Caco-2 (cell line): Measurements from ENCODE around the gene FNDC5. TPM values are rescaled to one million over a fixed set of nuclear protein-coding genes. Genes with fewer than 3 reads are reported as not detected.

ENCODE experiments used
- BruUV-seq: library from RNA; stranded (reverse); fragments of 400-500 nt; replicated peaks from 2 replicates; lab custom pipeline; 2021; lab: Mats Ljungman, UMichigan
- CTCF ChIA-PET: fragments of 300-600 bp; sonication (Branson Sonifier 250); formaldehyde crosslinking; loops from one replicate; lab custom pipeline; 2022; ENCODE audit warnings: antibody characterized with exemption; lab: Charles Lee
- POLR2A ChIA-PET: fragments of 300-600 bp; sonication (Branson Sonifier 250); formaldehyde crosslinking; loops from one replicate; lab custom pipeline; 2022; ENCODE audit warnings: antibody characterized with exemption; lab: Charles Lee
- DNase-seq, 2 experiments: peaks; one replicate each; pipeline versions ENCODE4 v3.0.0 to v3.0.0-alpha.2; 2020 to 2022
- H3K27me3 ChIP-seq: replicated peaks from 2 replicates; pipeline ENCODE4 v1.6.0; 2011; ENCODE audit warnings: low read length; ENCODE audit not compliant: control insufficient read depth, insufficient read depth
- H3K36me3 ChIP-seq: 2 replicates; pipeline ENCODE4 v1.5.1; 2011; ENCODE audit warnings: low read length; ENCODE audit not compliant: control insufficient read depth, insufficient read depth
- H3K4me1 ChIP-seq: fragments of 250-450 bp; sonication (Bioruptor Pico); 2 replicates; pipeline ENCODE4 v1.5.1; 2020; ENCODE audit warnings: mild to moderate bottlenecking
- H3K4me3 ChIP-seq: 2 replicates; pipeline ENCODE4 v1.5.1; 2011; ENCODE audit warnings: low read depth, mild to moderate bottlenecking, control low read depth, low read length
- H3K9me3 ChIP-seq: fragments of 250-450 bp; sonication (Bioruptor Pico); 2 replicates; pipeline ENCODE4 v1.5.1; 2020; ENCODE audit warnings: mild to moderate bottlenecking, moderate library complexity
- H3K27ac Mint-ChIP-seq: one replicate; pipeline ENCODE4 v1.8.0; 2022; ENCODE audit warnings: mixed read lengths; ENCODE audit not compliant: unreplicated experiment
- H3K27me3 Mint-ChIP-seq: one replicate; pipeline ENCODE4 v1.8.0; 2022; ENCODE audit warnings: mixed read lengths; ENCODE audit not compliant: insufficient read depth, unreplicated experiment
- H3K36me3 Mint-ChIP-seq: one replicate; pipeline ENCODE4 v1.8.0; 2022; ENCODE audit warnings: mild to moderate bottlenecking, mixed read lengths; ENCODE audit not compliant: insufficient read depth, unreplicated experiment
- H3K4me1 Mint-ChIP-seq: one replicate; pipeline ENCODE4 v1.8.0; 2022; ENCODE audit warnings: low read depth, mixed read lengths; ENCODE audit not compliant: unreplicated experiment
- H3K4me3 Mint-ChIP-seq: one replicate; pipeline ENCODE4 v1.8.0; 2022; ENCODE audit warnings: mild to moderate bottlenecking, moderate library complexity, mixed read lengths; ENCODE audit not compliant: unreplicated experiment
- H3K9me3 Mint-ChIP-seq: one replicate; pipeline ENCODE4 v1.8.0; 2022; ENCODE audit warnings: mixed read lengths; ENCODE audit not compliant: unreplicated experiment
- intact Hi-C: fragments of 100-400 bp; cut with micrococcal nuclease; formaldehyde crosslinking; loops from one replicate; pipeline ENCODE4 v1.10.0; 2022; ENCODE audit not compliant: unreplicated experiment
- total RNA-seq: library from RNA; stranded (reverse); gene quantifications from 2 replicates; pipeline ENCODE4 v1.2.3, GENCODE V29; 2022
- TF ChIP-seq, protein P1 (sequence below), 2 experiments: fragments of 200-600 bp in 1 of 2; IDR thresholded peaks; 1 replicate in 1 of 2; 2 replicates in 1 of 2; pipeline versions ENCODE4 v1.5.1 to v1.8.0; 2011 to 2022; ENCODE audit warnings: antibody characterized with exemption in 1 of 2, control low read depth in 1 of 2, inconsistent platforms in 1 of 2, low read depth in 1 of 2, low read length in 1 of 2, mild to moderate bottlenecking in 1 of 2, moderate library complexity in 1 of 2; ENCODE audit not compliant: insufficient read depth in 1 of 2, severe bottlenecking in 1 of 2, unreplicated experiment in 1 of 2

Gene FNDC5
- total RNA-seq, 1 experiment from 2014 or later: 1.1 TPM

DNA sequence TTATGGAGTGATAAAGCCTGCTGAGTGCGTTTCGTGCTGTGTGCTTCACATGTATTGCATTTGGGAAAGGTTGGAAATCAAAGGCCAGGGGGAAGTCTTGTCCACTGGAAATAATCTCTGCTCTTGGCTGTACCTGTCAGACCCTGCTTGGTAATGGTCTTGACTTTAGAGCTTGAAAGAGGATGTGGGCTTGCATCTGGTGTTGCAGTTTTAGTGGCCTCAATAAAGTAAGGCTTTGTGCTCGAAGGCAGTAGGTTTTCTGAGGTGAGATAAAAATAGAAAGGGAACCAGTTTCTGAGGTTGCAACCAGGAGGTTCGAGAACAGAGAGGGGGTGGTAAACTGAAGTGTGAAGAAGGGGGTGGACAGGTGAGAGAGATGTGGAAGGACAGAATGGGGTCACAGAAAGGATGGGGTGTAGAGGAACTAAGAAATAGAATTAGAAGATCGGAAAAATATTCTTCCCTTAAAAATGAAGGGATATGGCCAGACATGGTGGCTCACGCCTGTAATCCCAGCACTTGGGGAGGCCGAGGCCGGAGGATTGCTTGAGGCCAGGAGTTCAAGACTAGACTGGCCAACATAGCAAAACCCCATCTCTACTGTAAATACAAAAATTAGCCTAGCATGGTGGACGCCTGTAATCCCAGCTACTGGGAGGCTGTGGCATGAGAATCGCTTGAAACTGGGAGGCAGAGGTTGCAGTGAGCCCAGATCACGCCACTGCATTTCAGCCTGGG, 51.7 kb downstream of the FNDC5 start:
- Mint-ChIP-seq H3K27ac (peak overlapping the region; percentile 93), H3K27me3 (no peaks in the 10 kb centered on the region), H3K36me3 (peaks cover 35% of the 10 kb centered on the region), H3K4me3 (peak overlapping the region; percentile 95), H3K4me1 (peaks cover 11% of the 10 kb centered on the region), H3K9me3 (no peaks in the 10 kb centered on the region)
- Histone ChIP-seq H3K4me3 (peak overlapping the region; percentile 86), H3K27me3 (no peaks in the 10 kb centered on the region), H3K36me3 (no peaks in the 10 kb centered on the region), H3K4me1 (peaks cover 9% of the 10 kb centered on the region), H3K9me3 (no peaks in the 10 kb centered on the region)
- BruUV-seq: no TSS peak
- ChIA-PET POLR2A (interaction anchor here (0.7 kb wide), 1 partner anchor 341 kb away, joined by 3 read pairs; no protein-coding TSS in a partner anchor), CTCF (no interaction called here)
- TF ChIP-seq, protein P1, sequence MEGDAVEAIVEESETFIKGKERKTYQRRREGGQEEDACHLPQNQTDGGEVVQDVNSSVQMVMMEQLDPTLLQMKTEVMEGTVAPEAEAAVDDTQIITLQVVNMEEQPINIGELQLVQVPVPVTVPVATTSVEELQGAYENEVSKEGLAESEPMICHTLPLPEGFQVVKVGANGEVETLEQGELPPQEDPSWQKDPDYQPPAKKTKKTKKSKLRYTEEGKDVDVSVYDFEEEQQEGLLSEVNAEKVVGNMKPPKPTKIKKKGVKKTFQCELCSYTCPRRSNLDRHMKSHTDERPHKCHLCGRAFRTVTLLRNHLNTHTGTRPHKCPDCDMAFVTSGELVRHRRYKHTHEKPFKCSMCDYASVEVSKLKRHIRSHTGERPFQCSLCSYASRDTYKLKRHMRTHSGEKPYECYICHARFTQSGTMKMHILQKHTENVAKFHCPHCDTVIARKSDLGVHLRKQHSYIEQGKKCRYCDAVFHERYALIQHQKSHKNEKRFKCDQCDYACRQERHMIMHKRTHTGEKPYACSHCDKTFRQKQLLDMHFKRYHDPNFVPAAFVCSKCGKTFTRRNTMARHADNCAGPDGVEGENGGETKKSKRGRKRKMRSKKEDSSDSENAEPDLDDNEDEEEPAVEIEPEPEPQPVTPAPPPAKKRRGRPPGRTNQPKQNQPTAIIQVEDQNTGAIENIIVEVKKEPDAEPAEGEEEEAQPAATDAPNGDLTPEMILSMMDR (IDR thresholded peaks at IDR 0.05; ENCODE audit: insufficient read depth in 1 of 2, low read depth in 1 of 2, low read length in 1 of 2, severe bottlenecking in 1 of 2, unreplicated experiment in 1 of 2): no peak
- no peak for DNase-seq
- intact Hi-C loops: no loop called here

DNA sequence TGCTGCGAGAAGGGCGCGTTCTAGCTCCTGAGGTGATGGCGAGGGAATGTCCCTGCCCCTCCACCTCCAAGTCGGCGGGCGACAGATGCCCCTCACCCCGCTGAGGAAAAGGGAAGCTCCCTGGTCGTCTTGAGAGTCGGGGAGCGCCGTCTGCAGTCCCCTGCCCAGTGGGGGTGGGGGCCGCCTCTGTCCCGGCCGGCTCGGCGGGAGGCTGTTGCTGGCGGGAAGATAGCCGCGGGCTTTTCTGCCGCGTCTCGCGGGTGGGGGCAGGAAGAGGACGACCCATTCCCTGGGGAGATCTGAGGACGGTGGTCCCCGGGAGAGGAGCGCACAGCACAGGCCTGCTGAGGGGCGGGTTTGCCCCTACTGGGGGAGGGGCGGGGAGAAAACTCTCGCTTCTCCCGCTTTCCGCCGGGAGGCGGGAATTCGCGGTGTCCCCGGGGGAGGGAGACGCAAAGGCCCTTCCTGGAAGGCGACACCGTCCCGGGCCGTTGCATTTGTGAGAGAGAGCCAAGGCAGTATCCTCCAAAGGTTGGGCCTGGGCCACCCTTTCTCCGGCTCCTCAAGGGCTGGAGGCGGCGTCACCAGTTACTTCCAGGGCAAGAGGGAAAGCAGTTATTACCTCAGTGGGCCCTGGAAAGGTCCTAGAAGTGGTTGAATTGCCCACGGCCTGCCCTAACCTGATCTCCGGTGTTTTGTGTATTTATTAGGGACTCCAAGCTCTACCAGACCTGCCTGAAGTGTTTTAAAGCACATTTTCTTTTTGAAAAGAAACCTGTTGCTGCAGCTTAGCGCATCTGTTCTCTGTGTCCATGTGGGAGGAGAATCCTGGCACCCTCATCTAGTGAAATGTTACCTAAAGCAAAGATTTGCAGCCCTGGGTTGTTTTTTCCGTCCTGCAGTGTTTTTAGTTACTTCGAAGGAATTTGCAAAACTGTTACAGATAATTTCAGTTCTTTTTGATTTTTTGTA, 52.6 kb downstream of the FNDC5 start:
- no peaks in the 10 kb centered on the region for H3K9me3 Mint-ChIP-seq
- peak overlapping the region; percentile 93 for H3K27ac Mint-ChIP-seq
- POLR2A ChIA-PET: interaction anchor here (0.7 kb wide), 1 partner anchor 342 kb away, joined by 3 read pairs; no protein-coding TSS in a partner anchor
- H3K27me3 ChIP-seq: no peaks in the 10 kb centered on the region
- H3K4me1 ChIP-seq: peaks cover 9% of the 10 kb centered on the region
- CTCF ChIA-PET: no interaction called here
- peaks cover 44% of the 10 kb centered on the region for H3K36me3 Mint-ChIP-seq
- peak overlapping the region; percentile 95 for H3K4me3 Mint-ChIP-seq
- no peaks in the 10 kb centered on the region for H3K27me3 Mint-ChIP-seq
- no peaks in the 10 kb centered on the region for H3K36me3 ChIP-seq
- TF ChIP-seq, protein P1 (IDR thresholded peaks at IDR 0.05; ENCODE audit: insufficient read depth in 1 of 2, low read depth in 1 of 2, low read length in 1 of 2, severe bottlenecking in 1 of 2, unreplicated experiment in 1 of 2): no peak
- BruUV-seq: TSS peak; percentile 57
- peaks cover 19% of the 10 kb centered on the region for H3K4me1 Mint-ChIP-seq
- no peaks in the 10 kb centered on the region for H3K9me3 ChIP-seq
- DNase-seq: peak; percentile 75 to 80
- intact Hi-C loops: no loop called here
- peak overlapping the region; percentile 86 for H3K4me3 ChIP-seq

DNA sequence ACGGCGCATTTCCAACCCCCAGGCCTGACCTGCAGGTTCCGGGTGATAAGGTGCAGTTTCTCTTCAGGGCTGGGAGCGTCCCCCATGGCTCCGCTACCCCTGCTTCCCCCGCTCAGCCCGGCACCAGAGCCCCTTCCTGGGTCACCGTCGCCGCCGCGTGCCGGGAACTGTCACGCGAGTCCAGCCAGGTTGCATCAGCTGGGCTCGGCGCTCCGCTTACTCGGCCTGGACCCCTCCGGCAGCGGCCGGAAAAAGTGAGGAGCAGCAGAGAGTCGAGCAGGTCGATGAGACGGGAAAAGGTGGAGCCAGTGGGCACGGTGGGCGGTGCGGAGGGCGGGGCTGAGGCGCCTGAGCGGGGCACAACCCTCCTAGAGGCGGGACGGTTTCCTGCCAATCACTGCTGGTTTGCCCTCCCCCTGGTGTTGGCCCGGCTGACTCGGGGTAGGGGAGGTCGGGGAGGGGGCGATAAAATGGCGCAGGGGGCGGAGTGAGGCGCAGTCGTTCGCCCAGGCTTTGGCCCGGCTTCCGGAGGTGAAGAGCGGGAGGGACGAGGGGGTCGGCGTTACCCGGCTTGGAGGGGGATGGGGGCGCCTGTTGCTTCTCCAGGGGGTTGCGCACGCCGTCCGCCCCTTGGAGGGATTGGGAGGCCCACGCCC, 53.4 kb downstream of the FNDC5 start, which contains the start of the genes S100PBP and YARS1:
Gene S100PBP (plus strand): TSS at position 495 of the 656 bp plus-strand sequence. CDS start 8,447 bp downstream, outside the sequence.
Gene YARS1 (minus strand): TSS at position 200 of the 656 bp plus-strand sequence. CDS start 114 bp downstream, at position 86.
- TF ChIP-seq, protein P1 (IDR thresholded peaks at IDR 0.05; ENCODE audit: insufficient read depth in 1 of 2, low read depth in 1 of 2, low read length in 1 of 2, severe bottlenecking in 1 of 2, unreplicated experiment in 1 of 2): no peak
- POLR2A ChIA-PET: no interaction called here
- DNase-seq: peak; percentile 98 to 99
- Mint-ChIP-seq H3K4me1 (peaks cover 23% of the 10 kb centered on the region), H3K4me3 (peak within 1 kb of the TSS; percentile 95), H3K27ac (peak within 1 kb of the TSS; percentile 93), H3K27me3 (no peaks in the 10 kb centered on the region), H3K36me3 (peaks cover 52% of the 10 kb centered on the region), H3K9me3 (no peaks in the 10 kb centered on the region)
- Histone ChIP-seq H3K9me3 (no peaks in the 10 kb centered on the region), H3K4me3 (peak within 1 kb of the TSS; percentile 89), H3K36me3 (no peaks in the 10 kb centered on the region), H3K4me1 (peaks cover 13% of the 10 kb centered on the region), H3K27me3 (no peaks in the 10 kb centered on the region)
- CTCF ChIA-PET: no interaction called here
- no TSS peak for BruUV-seq
- intact Hi-C loops: no loop called here
